Epithelial cell of proximal tubule (primary cell): ENCODE results near the gene COPS3. TPM values are rescaled to one million over a fixed set of nuclear protein-coding genes. Genes with fewer than 3 reads are reported as not detected.
A peak's percentile ranks its signal among the peaks of the same experiment; 100 is the strongest.

Experiments used
- DNase-seq: peaks from one replicate; pipeline ENCODE4 v3.0.0-alpha.2; 2011; ENCODE audit warnings: low read depth
- H3K4me3 ChIP-seq: 2 replicates; pipeline ENCODE4 v1.5.1; 2011; ENCODE audit warnings: low read depth, mild to moderate bottlenecking, low read length
- CTCF ChIP-seq: conservative IDR thresholded peaks from 2 replicates; pipeline ENCODE4 v1.5.1; 2012; ENCODE audit warnings: low read depth, mild to moderate bottlenecking, low read length
- total RNA-seq: library from RNA; depleted of rRNA; stranded (reverse); fragments of >200 nt; gene quantifications from 2 replicates; pipeline ENCODE4 v1.2.3, GENCODE V29; 2015

COPS3 gene
- total RNA-seq, 1 donor from 2014 or later = 75.6 TPM

DNA sequence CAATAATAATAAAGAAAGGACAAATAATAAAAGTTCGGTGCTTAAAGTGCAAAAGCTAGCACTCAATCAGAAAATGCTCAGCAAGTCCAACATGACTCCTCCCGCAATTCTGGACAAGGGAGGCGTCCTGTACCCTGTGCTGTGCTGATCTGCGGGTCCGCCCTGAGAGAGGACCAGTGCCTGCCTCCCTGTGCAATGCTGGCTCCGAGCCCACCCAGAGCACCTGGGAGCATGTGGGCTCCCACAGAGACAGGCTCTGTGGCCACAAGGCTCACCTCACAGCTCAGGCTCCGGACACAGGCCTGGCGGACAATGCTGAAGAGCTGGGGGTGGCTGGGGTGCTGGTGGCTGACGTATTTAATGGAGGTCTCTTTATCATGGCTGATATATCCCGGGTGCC is 55.1 kb downstream of the COPS3 start:
- TF ChIP-seq CTCF = no peak
- no peak for DNase-seq

GRCh38 chr17:17224137-17224536 is 56.9 kb downstream of the COPS3 start:
- no peak for DNase-seq
- TF ChIP-seq CTCF = no peak

More for the DNA sequence above, 55.1 kb downstream of the COPS3 start:
- no peak overlapping the region for H3K4me3 ChIP-seq

DNA sequence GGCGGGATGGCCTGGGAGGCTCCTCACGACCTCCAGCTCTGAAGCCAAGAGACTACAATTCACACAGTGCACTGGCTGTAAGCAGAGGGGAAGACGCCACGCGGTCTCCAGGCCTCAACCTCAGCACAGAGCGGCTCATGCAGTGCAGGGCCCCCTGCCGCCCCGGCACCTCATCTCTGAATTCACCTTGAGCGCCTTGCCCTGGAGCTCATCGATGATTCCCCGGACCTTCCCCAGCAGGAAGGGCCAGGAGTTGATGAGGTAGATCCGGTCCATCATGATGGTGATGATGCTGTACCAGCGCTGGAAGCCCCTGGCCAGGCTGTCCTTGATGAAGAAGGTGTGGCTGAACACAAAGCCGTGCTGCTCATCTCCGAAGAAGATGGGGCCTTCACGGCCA is 57.3 kb downstream of the COPS3 start:
- H3K4me3 ChIP-seq = no peak overlapping the region
- DNase-seq = no peak
- no peak for TF ChIP-seq CTCF

More at GRCh38 chr17:17224137-17224536, 56.9 kb downstream of the COPS3 start:
- H3K4me3 ChIP-seq = no peak overlapping the region

- no peak for DNase-seq
- H3K4me3 ChIP-seq = no peak overlapping the region
- TF ChIP-seq CTCF = no peak
Measured at GRCh38 chr17:17221329-17221728, 59.7 kb downstream of the COPS3 start.

DNA sequence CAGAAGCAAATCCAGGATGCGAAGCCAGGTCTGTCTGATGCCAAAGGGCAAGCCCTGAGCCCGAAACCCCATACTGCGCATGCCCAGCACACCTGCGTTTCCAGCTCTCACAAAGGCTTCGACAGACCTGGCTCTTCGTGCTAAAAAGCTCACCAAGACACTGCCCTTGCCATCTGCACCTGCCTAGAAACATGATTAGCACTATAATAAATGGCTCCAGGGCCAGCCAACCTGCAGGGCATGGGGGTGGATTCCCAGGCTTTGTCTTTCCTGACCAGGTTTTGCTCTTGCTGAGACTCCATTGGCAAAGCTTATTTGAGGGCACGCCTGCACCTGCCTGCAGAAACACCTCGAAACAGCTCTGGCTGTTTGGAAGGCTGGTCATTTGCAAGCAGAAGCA is 60.5 kb downstream of the COPS3 start:
- no peak for DNase-seq
- no peak overlapping the region for H3K4me3 ChIP-seq
- no peak for TF ChIP-seq CTCF

DNA sequence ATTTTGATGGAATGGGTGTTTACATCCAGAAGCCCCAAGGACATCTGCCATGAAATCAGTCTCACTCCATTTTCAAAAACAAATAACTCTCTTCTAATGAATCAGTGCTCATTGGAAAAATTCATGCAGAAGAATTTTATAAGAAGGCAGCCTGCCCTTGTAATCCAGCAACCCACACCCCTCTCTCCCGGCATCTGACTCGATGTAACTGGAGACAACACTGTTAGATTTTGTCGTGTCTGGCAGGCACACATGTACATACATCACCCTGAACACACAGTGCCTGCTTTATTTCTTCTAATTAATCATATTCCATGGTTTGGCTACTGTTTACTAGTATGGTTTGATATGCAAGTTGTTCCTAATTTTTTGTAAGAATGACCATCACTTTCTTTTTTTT is 63.1 kb downstream of the COPS3 start:
- no peak overlapping the region for H3K4me3 ChIP-seq
- DNase-seq = no peak
- TF ChIP-seq CTCF = no peak

DNA sequence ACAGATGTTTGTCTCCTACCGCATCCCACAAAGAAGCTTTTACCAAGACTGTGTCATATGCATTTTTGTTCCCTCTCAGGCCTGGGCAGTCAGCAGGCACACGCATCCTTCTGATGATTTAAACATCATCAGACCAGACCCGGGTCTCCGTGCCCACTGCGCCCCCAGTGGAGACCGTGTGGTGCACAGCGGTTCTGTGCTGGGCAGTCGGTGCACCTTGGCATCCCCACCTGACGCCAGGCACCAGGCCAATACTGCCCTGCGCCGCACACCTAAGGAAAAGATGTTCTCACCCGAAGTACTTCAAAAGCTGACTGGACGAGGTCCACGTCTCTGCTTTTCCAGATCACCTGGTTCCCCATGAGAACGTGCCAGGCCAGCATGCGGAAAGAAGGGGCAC is 64.3 kb downstream of the COPS3 start:
- no peak overlapping the region for H3K4me3 ChIP-seq
- peak; percentile 3 for TF ChIP-seq CTCF
- DNase-seq = no peak
